Peyer's patch (tissue), 4 donors: ENCODE data around the gene ATG2A. TPM values are rescaled to one million over a fixed set of nuclear protein-coding genes. Genes with fewer than 3 reads are reported as not detected.

Source experiments
- DNase-seq, 3 donors: peaks; one replicate each; pipeline ENCODE4 v3.0.0-alpha.2; 2017 to 2019
- H3K27ac ChIP-seq, 4 donors: fragments of 200-600 bp; sonication (generic); one replicate each; pipeline ENCODE4 v1.5.1; 2016 to 2019
- H3K27me3 ChIP-seq, 2 donors: fragments of 200-600 bp; sonication (generic); one replicate each; pipeline ENCODE4 v1.5.1; 2019
- H3K36me3 ChIP-seq, 3 donors: fragments of 200-600 bp; sonication (generic); one replicate each; pipeline ENCODE4 v1.5.1; 2016 to 2019
- H3K4me1 ChIP-seq, 4 donors: fragments of 200-600 bp; sonication (generic); one replicate each; pipeline ENCODE4 v1.5.1; 2016 to 2019
- H3K4me3 ChIP-seq, 4 donors: fragments of 200-600 bp; sonication (generic); 1 replicate in 3 of 4; 2 replicates in 1 of 4; pipeline ENCODE4 v1.5.1; 2016 to 2019; ENCODE audit warnings: mild to moderate bottlenecking in 1 of 4
- H3K9me3 ChIP-seq, 4 donors: fragments of 200-600 bp; sonication (generic); one replicate each; pipeline ENCODE4 v1.5.1; 2016 to 2019; ENCODE audit warnings: mild to moderate bottlenecking in 1 of 4
- POLR2A ChIP-seq, 2 donors: fragments of 450-650 bp; IDR thresholded peaks; one replicate each; pipeline ENCODE4 v1.5.1; 2017; ENCODE audit warnings: antibody characterized with exemption in 2 of 2, mild to moderate bottlenecking in 2 of 2, moderate library complexity in 2 of 2
- total RNA-seq, 4 donors: library from RNA; depleted of rRNA; stranded (reverse); fragments of >200 nt; gene quantifications; one replicate each; pipeline ENCODE4 v1.1.0, GENCODE V29; 2016
- TF ChIP-seq, protein P1 (sequence below), 6 experiments: fragments of 450-650 bp in 4 of 6; fragments of 200-600 bp in 2 of 6; sonication (generic) in 1 of 6; IDR thresholded peaks; one replicate each; pipeline ENCODE4 v1.5.1; 2017 to 2019; ENCODE audit warnings: antibody characterized with exemption in 6 of 6, mild to moderate bottlenecking in 3 of 6, moderate library complexity in 1 of 6

ATG2A gene
- total RNA-seq, 4 donors from 2014 or later: 38.8 to 79.6 (median 66.6) TPM

DNA sequence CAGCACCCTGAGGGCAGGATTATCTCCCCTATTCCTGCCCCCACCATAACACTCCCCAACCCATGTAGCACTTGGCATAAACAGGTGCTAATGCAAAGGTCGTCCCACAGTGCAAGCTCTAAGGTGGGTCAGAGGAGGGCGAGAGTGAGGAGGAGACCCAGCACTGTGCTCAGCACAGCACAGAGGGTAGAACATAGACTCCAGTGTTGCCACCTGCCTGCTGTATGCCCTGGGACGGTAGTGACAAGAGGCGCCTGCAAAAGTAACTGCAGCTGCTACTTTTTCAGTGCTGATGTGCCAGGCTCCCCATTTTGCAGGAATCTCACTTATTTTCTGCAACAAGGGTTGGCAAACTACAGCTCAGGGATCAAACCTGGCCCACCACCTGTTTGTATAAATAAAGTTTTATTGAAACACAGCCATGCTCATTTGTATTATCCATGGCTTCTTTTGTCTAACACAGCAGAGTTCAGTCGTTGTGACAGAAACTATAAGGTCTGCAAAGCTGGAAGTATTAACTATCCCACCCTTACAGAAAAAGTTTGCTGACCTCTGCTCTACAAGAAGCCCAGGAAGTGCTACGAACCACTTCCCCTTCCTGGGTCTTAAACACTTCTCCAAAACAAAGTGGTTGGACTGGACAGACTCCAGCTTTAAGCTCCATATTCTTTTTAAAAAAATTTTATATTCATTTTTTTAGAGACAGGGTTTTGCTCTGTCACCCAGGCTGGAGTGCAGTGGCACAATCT, 55.6 kb downstream of the ATG2A start:
- no peaks in the 10 kb centered on the region for H3K9me3 ChIP-seq
- TF ChIP-seq, protein P1, sequence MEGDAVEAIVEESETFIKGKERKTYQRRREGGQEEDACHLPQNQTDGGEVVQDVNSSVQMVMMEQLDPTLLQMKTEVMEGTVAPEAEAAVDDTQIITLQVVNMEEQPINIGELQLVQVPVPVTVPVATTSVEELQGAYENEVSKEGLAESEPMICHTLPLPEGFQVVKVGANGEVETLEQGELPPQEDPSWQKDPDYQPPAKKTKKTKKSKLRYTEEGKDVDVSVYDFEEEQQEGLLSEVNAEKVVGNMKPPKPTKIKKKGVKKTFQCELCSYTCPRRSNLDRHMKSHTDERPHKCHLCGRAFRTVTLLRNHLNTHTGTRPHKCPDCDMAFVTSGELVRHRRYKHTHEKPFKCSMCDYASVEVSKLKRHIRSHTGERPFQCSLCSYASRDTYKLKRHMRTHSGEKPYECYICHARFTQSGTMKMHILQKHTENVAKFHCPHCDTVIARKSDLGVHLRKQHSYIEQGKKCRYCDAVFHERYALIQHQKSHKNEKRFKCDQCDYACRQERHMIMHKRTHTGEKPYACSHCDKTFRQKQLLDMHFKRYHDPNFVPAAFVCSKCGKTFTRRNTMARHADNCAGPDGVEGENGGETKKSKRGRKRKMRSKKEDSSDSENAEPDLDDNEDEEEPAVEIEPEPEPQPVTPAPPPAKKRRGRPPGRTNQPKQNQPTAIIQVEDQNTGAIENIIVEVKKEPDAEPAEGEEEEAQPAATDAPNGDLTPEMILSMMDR (IDR thresholded peaks at IDR 0.05): no peak
- no peak for TF ChIP-seq POLR2A (IDR thresholded peaks at IDR 0.05)
- H3K27me3 ChIP-seq: no peaks in the 10 kb centered on the region
- H3K4me1 ChIP-seq: peaks cover 21 to 90% (median 78%) of the 10 kb centered on the region in 4 donors
- H3K4me3 ChIP-seq: no peak overlapping the region
- no peak for DNase-seq
- H3K36me3 ChIP-seq: peaks cover 0 to 31% (median 0%) of the 10 kb centered on the region in 3 donors
- peak overlapping the region; percentile 81 to 94 (median 90) for H3K27ac ChIP-seq

GRCh38 chr11:64859542-64860414, 57.2 kb downstream of the ATG2A start:
- H3K27ac ChIP-seq: peak overlapping the region; percentile 86 to 94 (median 90)
- TF ChIP-seq, protein P1 (IDR thresholded peaks at IDR 0.05): no peak
- TF ChIP-seq POLR2A (IDR thresholded peaks at IDR 0.05): peak in 1 of 2 donors; percentile 23
- peak in 2 of 3 donors; percentile 78 to 86 for DNase-seq
- peak overlapping the region in 3 of 4 donors; percentile 2 to 25 (median 2) for H3K4me3 ChIP-seq
- peaks cover 31 to 96% (median 83%) of the 10 kb centered on the region in 4 donors for H3K4me1 ChIP-seq
- H3K36me3 ChIP-seq: peaks cover 0 to 31% (median 0%) of the 10 kb centered on the region in 3 donors
- no peaks in the 10 kb centered on the region for H3K27me3 ChIP-seq
- H3K9me3 ChIP-seq: peaks cover 0 to 2% (median 0%) of the 10 kb centered on the region in 4 donors

- H3K4me3 ChIP-seq: peak overlapping the region in 1 of 4 donors; percentile 25
- peaks cover 0 to 41% (median 0%) of the 10 kb centered on the region in 3 donors for H3K36me3 ChIP-seq
- peak overlapping the region; percentile 86 to 94 (median 90) for H3K27ac ChIP-seq
- TF ChIP-seq, protein P1 (IDR thresholded peaks at IDR 0.05): no peak
- no peak for TF ChIP-seq POLR2A (IDR thresholded peaks at IDR 0.05)
- DNase-seq: peak in 2 of 3 donors; percentile 84 to 87
- H3K9me3 ChIP-seq: peaks cover 0 to 2% (median 0%) of the 10 kb centered on the region in 4 donors
- H3K4me1 ChIP-seq: peaks cover 32 to 96% (median 83%) of the 10 kb centered on the region in 4 donors
- H3K27me3 ChIP-seq: no peaks in the 10 kb centered on the region
Measured at GRCh38 chr11:64858467-64859263, 58.3 kb downstream of the ATG2A start.

DNA sequence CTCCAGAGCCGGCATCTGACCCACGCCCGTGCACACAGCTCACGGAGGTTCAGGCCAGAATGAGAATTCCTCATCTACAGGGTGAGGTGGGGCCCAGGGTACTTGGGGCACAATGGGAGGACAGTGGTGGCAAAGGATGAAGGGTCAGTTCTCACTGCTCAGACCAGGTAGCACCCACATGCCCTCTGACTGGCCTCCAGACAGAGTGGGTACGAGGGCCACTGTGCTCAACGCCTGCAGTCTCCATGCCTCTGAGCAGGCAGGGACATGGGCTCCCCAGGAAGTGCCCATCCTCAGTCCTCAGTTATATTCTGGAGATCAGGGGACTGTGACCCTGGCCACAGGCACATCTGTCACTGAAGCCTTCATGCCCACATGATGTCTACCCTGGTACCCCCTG, 59.5 kb downstream of the ATG2A start:
- TF ChIP-seq, protein P1 (IDR thresholded peaks at IDR 0.05): no peak
- TF ChIP-seq POLR2A (IDR thresholded peaks at IDR 0.05): no peak
- H3K36me3 ChIP-seq: peaks cover 0 to 50% (median 0%) of the 10 kb centered on the region in 3 donors
- H3K27me3 ChIP-seq: no peaks in the 10 kb centered on the region
- peaks cover 29 to 95% (median 81%) of the 10 kb centered on the region in 4 donors for H3K4me1 ChIP-seq
- peaks cover 0 to 2% (median 0%) of the 10 kb centered on the region in 4 donors for H3K9me3 ChIP-seq
- H3K27ac ChIP-seq: peak overlapping the region in 3 of 4 donors; percentile 78 to 95 (median 94)
- DNase-seq: no peak
- no peak overlapping the region for H3K4me3 ChIP-seq
